Activated B cell treated with CpG ODN at 0.5 μM for 24 hours (primary cell): Measurements from ENCODE around the gene AMIGO3. TPM values are rescaled to one million over a fixed set of nuclear protein-coding genes. Genes with fewer than 3 reads are reported as not detected.
A peak's percentile ranks its signal among the peaks of the same experiment; 100 is the strongest.

ENCODE experiments used
- ATAC-seq: fragments of 200-7000 bp; cut with Tn5 transposase; one replicate; pipeline ENCODE4 v1.10.0; 2021; ENCODE audit warnings: low read depth, mild to moderate bottlenecking, moderate library complexity
- CTCF ChIA-PET: fragments of 350-600 bp; sonication (Branson Sonifier 250); formaldehyde crosslinking; loops from one replicate; lab custom pipeline; 2021; ENCODE audit warnings: antibody characterized with exemption; lab: Charles Lee
- POLR2A ChIA-PET: fragments of 350-600 bp; sonication (Branson Sonifier 250); formaldehyde crosslinking; loops from one replicate; lab custom pipeline; 2021; ENCODE audit warnings: antibody characterized with exemption; lab: Charles Lee
- DNase-seq: peaks from one replicate; pipeline ENCODE4 v3.0.0; 2022
- H3K27ac Mint-ChIP-seq: one replicate; pipeline ENCODE4 v1.8.0; 2020; ENCODE audit warnings: mixed read lengths
- H3K27me3 Mint-ChIP-seq: one replicate; pipeline ENCODE4 v1.8.0; 2021; ENCODE audit warnings: mixed read lengths
- H3K36me3 Mint-ChIP-seq: one replicate; pipeline ENCODE4 v1.8.0; 2021; ENCODE audit warnings: low read depth, mixed read lengths
- H3K4me1 Mint-ChIP-seq: one replicate; pipeline ENCODE4 v1.8.0; 2021; ENCODE audit warnings: mixed read lengths
- H3K4me3 Mint-ChIP-seq: one replicate; pipeline ENCODE4 v1.8.0; 2020; ENCODE audit warnings: mild to moderate bottlenecking, mixed read lengths
- H3K9me3 Mint-ChIP-seq: one replicate; pipeline ENCODE4 v1.8.0; 2020; ENCODE audit warnings: mixed read lengths
- CTCF ChIP-seq: fragments of 200-600 bp; IDR thresholded peaks from one replicate; pipeline ENCODE4 v1.8.0; 2022; ENCODE audit warnings: antibody characterized with exemption, mild to moderate bottlenecking
- intact Hi-C: fragments of 100-400 bp; cut with micrococcal nuclease; formaldehyde crosslinking; loops from one replicate; pipeline ENCODE4 v1.15.1; 2024
- total RNA-seq: library from RNA; stranded (reverse); gene quantifications from 2 replicates; pipeline ENCODE4 v1.2.3, GENCODE V29; 2022

AMIGO3 gene
- total RNA-seq, 1 donor from 2014 or later, result not detected

- intact Hi-C loops, result no loop called here
- ChIA-PET CTCF (no interaction called here), POLR2A (no interaction called here)
- DNase-seq (no peak), ATAC-seq (no peak)
- H3K27ac Mint-ChIP-seq, result no peak overlapping the region
- peaks cover 70% of the 10 kb centered on the region for H3K36me3 Mint-ChIP-seq
- H3K9me3 Mint-ChIP-seq, result no peaks in the 10 kb centered on the region
- no peaks in the 10 kb centered on the region for H3K27me3 Mint-ChIP-seq
- H3K4me1 Mint-ChIP-seq, result no peaks in the 10 kb centered on the region
- TF ChIP-seq CTCF, result no peak
- H3K4me3 Mint-ChIP-seq, result no peak overlapping the region
Measured at GRCh38 chr3:49733551-49733950, 14.1 kb upstream of the AMIGO3 start.

- Mint-ChIP-seq H3K27ac (no peak overlapping the region), H3K27me3 (no peaks in the 10 kb centered on the region), H3K4me1 (peaks cover under 1% of the 10 kb centered on the region), H3K36me3 (peaks cover 67% of the 10 kb centered on the region), H3K9me3 (no peaks in the 10 kb centered on the region), H3K4me3 (no peak overlapping the region)
- ATAC-seq, result no peak
- CTCF ChIA-PET, result no interaction called here
- POLR2A ChIA-PET, result interaction anchor here (0.5 kb wide), 1 partner anchor 388 kb away, joined by 6 read pairs; no protein-coding TSS in a partner anchor
- no peak for TF ChIP-seq CTCF
- intact Hi-C loops, result no loop called here
- no peak for DNase-seq
Measured at GRCh38 chr3:49732597-49732996, 13.1 kb upstream of the AMIGO3 start.

DNA sequence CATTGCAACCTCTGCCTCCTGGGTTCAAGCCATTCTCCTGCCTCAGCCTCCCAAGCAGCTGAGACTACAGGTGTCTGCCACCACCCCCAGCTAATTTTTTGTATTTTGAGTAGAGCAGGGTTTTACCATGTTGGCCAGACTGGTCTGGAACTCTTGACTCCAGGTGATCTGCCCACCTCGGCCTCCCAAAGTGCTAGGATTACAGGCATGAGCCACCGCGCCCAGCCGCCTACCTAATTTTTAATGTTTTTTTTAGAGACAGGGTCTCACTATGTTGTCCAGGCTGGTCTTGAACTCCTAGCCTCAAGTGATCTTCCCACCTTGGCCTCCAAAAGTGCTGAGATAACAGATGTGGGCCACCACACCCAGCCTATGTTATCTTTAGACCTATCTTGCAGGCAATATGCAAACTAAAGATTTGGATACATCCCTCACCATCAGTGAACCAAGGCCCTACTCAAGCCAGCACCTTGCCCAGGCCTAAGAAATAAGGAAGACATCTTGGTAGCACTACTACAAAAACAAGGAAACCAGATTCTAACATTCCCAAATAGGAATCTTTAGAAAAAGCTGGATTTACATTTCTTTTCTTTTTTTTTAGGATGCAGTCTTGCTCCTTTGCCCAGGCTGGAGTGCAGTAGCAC is 10.6 kb upstream of the AMIGO3 start:
- intact Hi-C loops, result no loop called here
- no peaks in the 10 kb centered on the region for H3K9me3 Mint-ChIP-seq
- CTCF ChIA-PET, result no interaction called here
- H3K4me3 Mint-ChIP-seq, result no peak overlapping the region
- no peak for TF ChIP-seq CTCF
- peaks cover 23% of the 10 kb centered on the region for H3K4me1 Mint-ChIP-seq
- ATAC-seq (no peak), DNase-seq (no peak)
- H3K27ac Mint-ChIP-seq, result no peak overlapping the region
- POLR2A ChIA-PET, result interaction anchor here (1.1 kb wide), 1 partner anchor 11 kb away, joined by 3 read pairs; no protein-coding TSS in a partner anchor
- no peaks in the 10 kb centered on the region for H3K27me3 Mint-ChIP-seq
- peaks cover 60% of the 10 kb centered on the region for H3K36me3 Mint-ChIP-seq

DNA sequence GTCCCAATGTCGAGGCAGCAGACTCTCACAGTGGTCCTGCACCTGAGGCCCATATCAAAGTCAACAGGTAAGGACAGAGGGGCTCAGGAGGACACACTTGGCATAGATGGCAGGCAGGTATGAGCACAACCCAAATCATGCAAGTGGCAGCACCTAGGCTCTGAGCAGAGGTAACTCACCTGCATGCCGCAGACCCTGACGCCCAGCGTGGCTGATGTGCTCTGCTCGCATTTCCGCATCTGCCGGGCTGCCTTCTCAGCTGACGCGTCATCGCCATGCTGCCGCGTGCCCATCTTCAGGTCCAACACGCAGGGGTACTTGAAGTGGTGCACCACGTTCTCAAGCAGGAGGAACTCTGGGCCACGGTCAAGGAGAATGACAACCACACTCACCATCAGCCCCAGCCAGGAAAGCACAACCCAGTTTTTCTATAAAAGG is 8.5 kb upstream of the AMIGO3 start:
- CTCF ChIA-PET, result no interaction called here
- intact Hi-C loops, result no loop called here
- H3K27me3 Mint-ChIP-seq, result no peaks in the 10 kb centered on the region
- no peak for TF ChIP-seq CTCF
- ATAC-seq, result no peak
- no peak for DNase-seq
- peaks cover 38% of the 10 kb centered on the region for H3K4me1 Mint-ChIP-seq
- POLR2A ChIA-PET, result no interaction called here
- H3K4me3 Mint-ChIP-seq, result no peak overlapping the region
- H3K9me3 Mint-ChIP-seq, result no peaks in the 10 kb centered on the region
- peak overlapping the region; percentile 84 for H3K27ac Mint-ChIP-seq
- peaks cover 49% of the 10 kb centered on the region for H3K36me3 Mint-ChIP-seq

GRCh38 chr3:49727154-49727923 is 7.9 kb upstream of the AMIGO3 start:
- intact Hi-C loops, result no loop called here
- Mint-ChIP-seq H3K36me3 (peaks cover 48% of the 10 kb centered on the region), H3K4me3 (no peak overlapping the region), H3K4me1 (peaks cover 44% of the 10 kb centered on the region), H3K27me3 (no peaks in the 10 kb centered on the region), H3K27ac (peak overlapping the region; percentile 84), H3K9me3 (no peaks in the 10 kb centered on the region)
- POLR2A ChIA-PET, result interaction anchor here (0.6 kb wide), 1 partner anchor 76 kb away, joined by 3 read pairs; the partner anchor contains the start of gene INKA1
- no peak for ATAC-seq
- CTCF ChIA-PET, result no interaction called here
- no peak for TF ChIP-seq CTCF
- DNase-seq, result no peak
